GM12874 (cell line): ENCODE measurements around the gene SNRK.

Experiments used
- CTCF ChIP-seq: IDR thresholded peaks from 2 replicates; pipeline ENCODE4 v1.5.1; 2011; ENCODE audit warnings: low read depth, mild to moderate bottlenecking, control low read depth, low read length, moderate library complexity; ENCODE audit not compliant: insufficient read depth

SNRK gene

DNA sequence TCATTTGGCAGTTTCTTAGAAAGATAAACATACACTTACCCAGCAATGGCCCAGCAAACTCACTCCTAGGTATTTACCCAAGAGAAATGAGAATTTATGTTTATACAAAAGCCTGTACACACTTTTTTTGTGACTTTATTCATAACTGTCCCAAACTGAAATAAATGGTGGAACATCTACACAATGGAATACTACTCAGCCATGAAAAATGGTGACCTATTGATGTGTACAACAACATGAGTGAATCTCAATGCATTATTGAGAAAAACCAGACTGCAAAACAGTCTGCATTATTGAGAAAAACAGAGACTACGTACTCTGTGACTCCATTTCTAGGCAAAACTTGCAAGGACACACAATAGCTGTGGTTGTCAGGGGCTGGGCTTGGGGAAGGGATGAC lies 37.2 kb downstream of the SNRK start:
- no peak for TF ChIP-seq CTCF

- no peak for TF ChIP-seq CTCF
Observed at GRCh38 chr3:43326891-43327581, 40.7 kb downstream of the SNRK start.

GRCh38 chr3:43327582-43327979 lies 41.2 kb downstream of the SNRK start:
- TF ChIP-seq CTCF = no peak

- TF ChIP-seq CTCF = no peak
Observed at GRCh38 chr3:43328653-43329052, 42.3 kb downstream of the SNRK start.

DNA sequence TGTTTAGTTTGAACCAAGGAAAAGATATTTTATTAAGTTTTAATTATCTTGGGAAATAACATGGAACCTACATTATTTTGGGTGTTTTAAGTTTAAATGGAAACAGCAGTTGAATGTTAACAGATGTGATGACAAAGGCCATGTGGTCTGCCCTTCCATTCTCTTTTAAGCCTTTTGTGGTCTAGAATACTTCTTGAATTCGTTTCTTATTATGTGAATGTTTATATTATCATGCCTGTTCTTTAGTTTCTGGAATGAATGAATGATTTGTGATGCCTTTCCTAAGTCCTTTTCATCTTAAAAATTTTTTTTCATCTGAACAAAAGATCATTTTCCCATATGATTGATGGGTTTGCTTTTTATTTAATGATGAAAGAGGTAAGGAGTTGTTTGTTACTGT lies 44.6 kb downstream of the SNRK start:
- no peak for TF ChIP-seq CTCF

DNA sequence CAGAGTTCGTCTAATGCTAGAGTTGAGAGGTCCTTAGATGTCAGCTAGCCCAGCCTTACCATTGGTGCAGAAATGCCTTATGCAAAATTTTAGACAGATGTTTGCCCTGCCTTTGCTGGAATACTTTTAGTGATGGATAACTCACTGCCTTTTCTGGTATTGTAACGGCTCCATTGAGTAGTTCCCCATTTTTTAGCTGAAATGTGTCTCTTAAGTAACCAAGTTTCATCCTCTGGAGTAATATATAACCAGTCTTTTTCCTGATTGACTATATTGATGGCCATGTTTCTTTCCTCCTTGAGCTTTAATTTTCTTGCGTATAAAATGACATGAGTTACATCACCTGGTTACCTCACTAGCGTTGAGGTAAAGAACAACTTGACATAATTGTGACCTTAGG lies 45.0 kb downstream of the SNRK start:
- TF ChIP-seq CTCF = no peak

DNA sequence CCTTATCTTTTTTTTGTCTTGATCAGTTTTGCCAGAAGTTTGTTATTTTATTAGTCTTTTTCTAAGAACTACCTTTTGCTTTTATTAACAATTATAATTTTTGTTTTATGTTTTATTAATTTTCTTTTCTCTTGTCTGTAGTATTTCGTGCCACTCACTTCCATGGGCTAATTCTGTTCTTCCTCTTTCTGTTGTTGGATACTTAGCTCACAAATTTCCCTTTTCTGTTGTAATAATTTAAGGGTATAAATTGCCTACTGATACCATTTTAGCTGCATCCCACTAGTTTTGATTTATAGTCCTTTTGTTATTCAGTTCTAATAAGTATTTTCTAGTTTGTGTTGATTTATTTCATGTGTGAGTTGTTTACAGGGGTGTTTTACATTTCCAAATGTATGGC lies 48.6 kb downstream of the SNRK start:
- TF ChIP-seq CTCF = no peak
